ENCODE measurements around the gene GABBR1.

GRCh38 chr6:29516108-29516507 is 116.9 kb downstream of the GABBR1 start:
- TF ChIP-seq JUND (IDR thresholded peaks at IDR 0.05) (no peak), CTCF (IDR thresholded peaks at IDR 0.05; ENCODE audit: low read depth, low read length, missing input control) (no peak), REST (IDR thresholded peaks at IDR 0.05) (no peak), TAF1 (conservative IDR thresholded peaks at IDR 0.05) (no peak), SP1 (IDR thresholded peaks at IDR 0.05) (no peak), ATF3 (IDR thresholded peaks at IDR 0.05) (no peak), GABPA (IDR thresholded peaks at IDR 0.05 in 1 of 2, conservative IDR thresholded peaks at IDR 0.05 in 1 of 2) (no peak)
